ENCODE measurements around the gene PRAMEF12.

DNA sequence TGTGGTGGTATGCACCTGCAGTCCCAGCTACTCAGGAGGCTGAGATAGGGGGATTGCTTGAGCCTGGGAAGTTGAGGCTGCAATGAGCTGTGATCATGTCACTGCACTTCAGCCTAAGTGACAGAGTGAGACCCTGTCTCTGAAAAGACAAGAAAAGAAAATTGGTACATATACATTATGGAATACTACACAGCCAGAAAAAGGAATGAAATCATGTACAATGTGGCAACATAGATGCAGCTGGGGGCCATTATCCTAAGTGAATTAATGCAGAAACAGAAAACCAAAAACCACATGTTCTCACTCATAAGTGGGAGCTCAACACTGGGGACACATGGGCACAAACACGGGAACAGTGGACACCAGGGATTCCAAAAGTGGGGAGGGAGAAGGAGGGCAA lies 34.6 kb upstream of the PRAMEF12 start:
- TF ChIP-seq CEBPB (IDR thresholded peaks at IDR 0.05) (no peak), RAD21 (IDR thresholded peaks at IDR 0.05; ENCODE audit: low read depth) (no peak), TAF1 (IDR thresholded peaks at IDR 0.05; ENCODE audit: low read depth) (no peak), TEAD4 (IDR thresholded peaks at IDR 0.05) (no peak), EP300 (IDR thresholded peaks at IDR 0.05; ENCODE audit: borderline replicate concordance) (no peak), FOXM1 (IDR thresholded peaks at IDR 0.05; ENCODE audit: borderline replicate concordance, low read depth) (no peak)
- TF ChIP-seq, protein P1, sequence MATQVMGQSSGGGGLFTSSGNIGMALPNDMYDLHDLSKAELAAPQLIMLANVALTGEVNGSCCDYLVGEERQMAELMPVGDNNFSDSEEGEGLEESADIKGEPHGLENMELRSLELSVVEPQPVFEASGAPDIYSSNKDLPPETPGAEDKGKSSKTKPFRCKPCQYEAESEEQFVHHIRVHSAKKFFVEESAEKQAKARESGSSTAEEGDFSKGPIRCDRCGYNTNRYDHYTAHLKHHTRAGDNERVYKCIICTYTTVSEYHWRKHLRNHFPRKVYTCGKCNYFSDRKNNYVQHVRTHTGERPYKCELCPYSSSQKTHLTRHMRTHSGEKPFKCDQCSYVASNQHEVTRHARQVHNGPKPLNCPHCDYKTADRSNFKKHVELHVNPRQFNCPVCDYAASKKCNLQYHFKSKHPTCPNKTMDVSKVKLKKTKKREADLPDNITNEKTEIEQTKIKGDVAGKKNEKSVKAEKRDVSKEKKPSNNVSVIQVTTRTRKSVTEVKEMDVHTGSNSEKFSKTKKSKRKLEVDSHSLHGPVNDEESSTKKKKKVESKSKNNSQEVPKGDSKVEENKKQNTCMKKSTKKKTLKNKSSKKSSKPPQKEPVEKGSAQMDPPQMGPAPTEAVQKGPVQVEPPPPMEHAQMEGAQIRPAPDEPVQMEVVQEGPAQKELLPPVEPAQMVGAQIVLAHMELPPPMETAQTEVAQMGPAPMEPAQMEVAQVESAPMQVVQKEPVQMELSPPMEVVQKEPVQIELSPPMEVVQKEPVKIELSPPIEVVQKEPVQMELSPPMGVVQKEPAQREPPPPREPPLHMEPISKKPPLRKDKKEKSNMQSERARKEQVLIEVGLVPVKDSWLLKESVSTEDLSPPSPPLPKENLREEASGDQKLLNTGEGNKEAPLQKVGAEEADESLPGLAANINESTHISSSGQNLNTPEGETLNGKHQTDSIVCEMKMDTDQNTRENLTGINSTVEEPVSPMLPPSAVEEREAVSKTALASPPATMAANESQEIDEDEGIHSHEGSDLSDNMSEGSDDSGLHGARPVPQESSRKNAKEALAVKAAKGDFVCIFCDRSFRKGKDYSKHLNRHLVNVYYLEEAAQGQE (IDR thresholded peaks at IDR 0.05; ENCODE audit: low read depth), result no peak
- TF ChIP-seq, protein P2, sequence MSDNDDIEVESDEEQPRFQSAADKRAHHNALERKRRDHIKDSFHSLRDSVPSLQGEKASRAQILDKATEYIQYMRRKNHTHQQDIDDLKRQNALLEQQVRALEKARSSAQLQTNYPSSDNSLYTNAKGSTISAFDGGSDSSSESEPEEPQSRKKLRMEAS (IDR thresholded peaks at IDR 0.05), result no peak
- TF ChIP-seq, protein P3, sequence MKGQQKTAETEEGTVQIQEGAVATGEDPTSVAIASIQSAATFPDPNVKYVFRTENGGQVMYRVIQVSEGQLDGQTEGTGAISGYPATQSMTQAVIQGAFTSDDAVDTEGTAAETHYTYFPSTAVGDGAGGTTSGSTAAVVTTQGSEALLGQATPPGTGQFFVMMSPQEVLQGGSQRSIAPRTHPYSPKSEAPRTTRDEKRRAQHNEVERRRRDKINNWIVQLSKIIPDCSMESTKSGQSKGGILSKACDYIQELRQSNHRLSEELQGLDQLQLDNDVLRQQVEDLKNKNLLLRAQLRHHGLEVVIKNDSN (IDR thresholded peaks at IDR 0.05), result no peak

Data from Ishikawa (cell line).